ENCODE measurements around the gene COL11A2. TPM values are rescaled to one million over a fixed set of nuclear protein-coding genes. Genes with fewer than 3 reads are reported as not detected.
A peak's percentile ranks its signal among the peaks of the same experiment; 100 is the strongest.

COL11A2 gene
- total RNA-seq, 1 experiment from 2014 or later: 7.6 TPM

- peaks cover 27 to 43% of the 10 kb centered on the region in 2 experiments; a peak in 3 of 4 replicates for H3K36me3 ChIP-seq (ENCODE audit: control insufficient read depth in 1 of 2, insufficient read depth in 2 of 2, low read length in 2 of 2)
- DNase-seq (ENCODE audit: low read depth, low spot score) (peak; percentile 98), ATAC-seq (peak; percentile 61)
- BruUV-seq (replicated peaks): no TSS peak
- peak within 1 kb of the TSS; percentile 96 for H3K4me2 ChIP-seq (ENCODE audit: low read length)
- ChIA-PET CTCF (interaction anchor here (1.0 kb wide), 1 partner anchor 28 kb away, joined by 3 read pairs; no protein-coding TSS in a partner anchor), RAD21 (ENCODE audit: low non-redundant PET in 1 of 2, low total read pairs in 2 of 2, uncharacterized antibody in 2 of 2, unreplicated experiment in 2 of 2) (interaction anchor here in 1 of 2 experiments (0.7 kb wide), 1 partner anchor 39 kb away, joined by 3 read pairs; no protein-coding TSS in a partner anchor), POLR2A (interaction anchor here (0.7 to 1.5 kb wide), 4 partner anchors 8 to 71 kb away, joined by 4 to 6 read pairs (median 4); partner anchors contain the start of genes RING1, RPS18 and VPS52)
- intact Hi-C loops (cut with micrococcal nuclease): loop anchor here (1.0 to 10.0 kb wide), 4 partner anchors 49 to 214 kb away; partner anchors contain the start of genes CUTA, PHF1 and RGL2
- H4K20me1 ChIP-seq (ENCODE audit: insufficient read depth): no peaks in the 10 kb centered on the region
- no peaks in the 10 kb centered on the region for H3K27me3 ChIP-seq (ENCODE audit: insufficient read depth, low read length)
- peak within 1 kb of the TSS; percentile 80 for H3K9ac ChIP-seq (ENCODE audit: low read length)
- no peaks in the 10 kb centered on the region for H3K9me2 ChIP-seq (ENCODE audit: insufficient read depth)
- no peaks in the 10 kb centered on the region for H3K9me3 ChIP-seq (ENCODE audit: control insufficient read depth in 1 of 2, insufficient read depth in 1 of 2, low read depth in 1 of 2, low read length in 2 of 2)
- peak within 1 kb of the TSS; percentile 35 for H2AFZ ChIP-seq (ENCODE audit: low read depth, low read length, poor library complexity, severe bottlenecking)
- H3K4me3 ChIP-seq (replicated peaks in 1 of 2; ENCODE audit: low read depth in 1 of 2, low read length in 2 of 2): peak within 1 kb of the TSS; percentile 63 to 69
- H3K79me2 ChIP-seq (ENCODE audit: insufficient read depth, low read length): peaks cover 73% of the 10 kb centered on the region
- TF ChIP-seq POLR2A (IDR thresholded peaks at IDR 0.05; ENCODE audit: borderline replicate concordance, extremely low read depth, insufficient read depth, insufficient read length): no peak
- TF ChIP-seq JUND (IDR thresholded peaks at IDR 0.05): no peak
- peak; percentile 98 for TF ChIP-seq YY1 (IDR thresholded peaks at IDR 0.05; ENCODE audit: extremely low read depth, insufficient replicate concordance, low read depth, low read length)
- no peak for TF ChIP-seq SIN3A (IDR thresholded peaks at IDR 0.05; ENCODE audit: low read depth)
- TF ChIP-seq ATF3 (IDR thresholded peaks at IDR 0.05): no peak
- no peak for TF ChIP-seq ELF1 (IDR thresholded peaks at IDR 0.05; ENCODE audit: borderline replicate concordance, low read depth)
- TF ChIP-seq REST (IDR thresholded peaks at IDR 0.05; ENCODE audit: low read depth): no peak
- no peak for TF ChIP-seq FOSL1 (IDR thresholded peaks at IDR 0.05; ENCODE audit: low read depth)
- TF ChIP-seq EGR1 (IDR thresholded peaks at IDR 0.05; ENCODE audit: low read depth): no peak
- no peak for TF ChIP-seq ZNF274 (IDR thresholded peaks at IDR 0.05; ENCODE audit: low read depth, low read length)
- TF ChIP-seq CTCF (IDR thresholded peaks at IDR 0.05 in 2 of 3, conservative IDR thresholded peaks at IDR 0.05 in 1 of 3; ENCODE audit: borderline replicate concordance in 1 of 3, insufficient read depth in 1 of 3, low read depth in 2 of 3, low read length in 2 of 3): no peak
- TF ChIP-seq CBX3 (IDR thresholded peaks at IDR 0.05; ENCODE audit: low read depth): no peak
- peak; percentile 95 for TF ChIP-seq ZBTB33 (IDR thresholded peaks at IDR 0.05; ENCODE audit: extremely low read depth, insufficient replicate concordance, low read length)
- TF ChIP-seq ZFX (IDR thresholded peaks at IDR 0.05): 0 out of 2 replicates have a peak, but pooled peaks have one; percentile 16
- TF ChIP-seq POLR2AphosphoS5 (IDR thresholded peaks at IDR 0.05; ENCODE audit: low read depth, low read length): peak; percentile 83
- H3K4me1 ChIP-seq (ENCODE audit: control insufficient read depth in 1 of 2, insufficient read depth in 2 of 2, low read length in 2 of 2): peaks cover 35 to 60% of the 10 kb centered on the region in 2 experiments
- H3K27ac ChIP-seq (ENCODE audit: low read depth, low read length): peak within 1 kb of the TSS; percentile 94
Observed at GRCh38 chr6:33200219-33201146, 8.2 kb upstream of the COL11A2 start, which contains the start of the genes RXRB and SLC39A7. RXRB (minus strand) TSS chr6:33200665; CDS start chr6:33200476, 189 bp downstream. SLC39A7 (plus strand) TSS chr6:33200867; CDS start chr6:33201246, 379 bp downstream.
